PC-3 (cell line): ENCODE results near the gene DGKB.

Experiments used
- CTCF ChIP-seq: fragments of 300-600 bp; sonication (generic); conservative IDR thresholded peaks from 2 replicates; pipeline ENCODE4 v1.5.1; 2017; ENCODE audit warnings: antibody characterized with exemption, low read depth, mild to moderate bottlenecking, low read length
- EZH2 ChIP-seq: fragments of 300-600 bp; sonication (generic); IDR thresholded peaks from one replicate; pipeline ENCODE4 v1.6.1; 2017; ENCODE audit warnings: antibody characterized with exemption, mild to moderate bottlenecking, low read length; ENCODE audit not compliant: unreplicated experiment
- EZH2phosphoT487 ChIP-seq: fragments of 300-600 bp; sonication (generic); IDR thresholded peaks from 2 replicates; pipeline ENCODE4 v1.6.1; 2018; ENCODE audit warnings: mild to moderate bottlenecking, antibody characterized with exemption, low read length, borderline replicate concordance

GRCh38 chr7:14542624-14543023 lies 359.9 kb downstream of the DGKB start:
- no peak for TF ChIP-seq CTCF
- no peak for TF ChIP-seq EZH2phosphoT487
- TF ChIP-seq EZH2 = no peak
